BLaER1 (cell line): ENCODE measurements around the gene PLPPR5.

ENCODE experiments used
- H3K27ac ChIP-seq: shearing (Covaris generic); formaldehyde crosslinking; 2 replicates; pipeline ENCODE4 v1.8.1; 2022
- H3K27me3 ChIP-seq: shearing (Covaris generic); formaldehyde crosslinking; 2 replicates; pipeline ENCODE4 v1.8.1; 2022
- H3K36me3 ChIP-seq: shearing (Covaris generic); formaldehyde crosslinking; 2 replicates; pipeline ENCODE4 v1.8.1; 2022
- H3K4me1 ChIP-seq: shearing (Covaris generic); formaldehyde crosslinking; 2 replicates; pipeline ENCODE4 v1.8.1; 2022
- H3K4me2 ChIP-seq: shearing (Covaris generic); formaldehyde crosslinking; 2 replicates; pipeline ENCODE4 v1.8.1; 2022
- H3K4me3 ChIP-seq: shearing (Covaris generic); formaldehyde crosslinking; 2 replicates; pipeline ENCODE4 v1.8.1; 2022
- H3K9ac ChIP-seq: shearing (Covaris generic); formaldehyde crosslinking; 2 replicates; pipeline ENCODE4 v1.8.1; 2022
- H3K9me3 ChIP-seq: shearing (Covaris generic); formaldehyde crosslinking; 2 replicates; pipeline ENCODE4 v1.8.1; 2022
- H4K20me1 ChIP-seq: shearing (Covaris generic); formaldehyde crosslinking; 2 replicates; pipeline ENCODE4 v1.8.1; 2022
- Cebpa-rat ChIP-seq: shearing (Covaris generic); IDR thresholded peaks from 2 replicates; pipeline ENCODE4 v1.8.1; 2022

PLPPR5 gene

DNA sequence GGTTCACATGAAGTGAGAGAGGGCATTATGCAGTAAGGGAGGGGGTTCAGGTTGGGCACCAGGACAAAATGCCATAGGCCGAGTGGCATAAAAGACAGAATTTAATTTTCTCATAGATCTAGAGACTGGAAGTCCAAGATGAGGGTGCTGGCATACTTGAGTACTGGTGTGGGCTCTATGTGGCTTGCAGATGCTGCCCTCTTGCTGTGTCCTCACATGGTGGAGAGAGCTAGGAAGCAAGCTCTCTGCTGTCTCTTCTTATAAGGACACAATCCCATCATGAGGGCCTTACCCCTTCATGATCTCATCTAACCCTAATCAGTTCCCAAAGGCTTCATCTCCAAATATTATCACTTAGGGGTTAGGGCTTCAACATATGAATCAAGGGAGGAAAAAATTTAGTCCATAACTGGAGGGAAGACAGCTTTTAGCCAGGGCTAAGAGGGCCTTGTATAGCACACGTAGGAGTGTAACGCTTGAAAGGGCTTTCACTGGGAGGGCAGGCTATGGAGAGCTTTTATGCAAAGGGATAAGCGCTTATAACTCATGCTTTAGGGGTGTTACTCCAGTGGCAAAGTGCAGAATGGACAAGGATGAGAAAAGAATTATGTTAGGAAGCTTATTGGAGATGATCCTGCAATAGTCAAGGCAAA lies 64.5 kb downstream of the PLPPR5 start:
- Histone ChIP-seq H3K36me3 (no peaks in the 10 kb centered on the region), H3K4me2 (no peak overlapping the region), H3K27ac (no peak overlapping the region), H3K4me3 (no peak overlapping the region), H3K27me3 (no peaks in the 10 kb centered on the region), H3K9ac (no peak overlapping the region), H4K20me1 (no peaks in the 10 kb centered on the region), H3K4me1 (no peaks in the 10 kb centered on the region), H3K9me3 (no peaks in the 10 kb centered on the region)
- no peak for TF ChIP-seq Cebpa-rat

GRCh38 chr1:98939471-98939870 lies 65.2 kb downstream of the PLPPR5 start:
- no peak for TF ChIP-seq Cebpa-rat

DNA sequence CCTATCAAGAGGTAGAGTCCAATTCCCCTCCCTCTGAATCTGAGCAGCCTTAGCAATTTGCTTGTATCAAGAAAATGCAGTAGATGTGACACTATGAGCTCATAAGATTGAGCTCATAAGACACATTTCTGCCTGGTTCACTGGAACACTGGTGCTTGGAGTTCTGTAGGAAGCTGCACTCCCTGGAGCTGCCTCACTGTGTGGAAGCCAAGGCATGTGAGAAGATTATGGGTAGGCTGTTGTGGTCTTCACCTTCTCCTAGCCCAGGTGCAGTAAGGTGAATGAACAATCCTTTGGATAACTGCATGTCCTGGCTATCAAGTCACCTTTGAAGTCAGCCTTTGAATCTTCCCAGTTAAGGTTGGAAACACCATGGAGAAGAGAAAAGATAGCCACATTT lies 67.3 kb downstream of the PLPPR5 start:
- H3K27ac ChIP-seq: no peak overlapping the region
- no peak overlapping the region for H3K4me3 ChIP-seq
- no peaks in the 10 kb centered on the region for H3K27me3 ChIP-seq
- no peak overlapping the region for H3K9ac ChIP-seq
- H3K4me2 ChIP-seq: no peak overlapping the region
- no peak for TF ChIP-seq Cebpa-rat
- no peaks in the 10 kb centered on the region for H3K9me3 ChIP-seq
- no peaks in the 10 kb centered on the region for H4K20me1 ChIP-seq
- no peaks in the 10 kb centered on the region for H3K36me3 ChIP-seq
- H3K4me1 ChIP-seq: no peaks in the 10 kb centered on the region

More at GRCh38 chr1:98939471-98939870, 65.2 kb downstream of the PLPPR5 start:
- Histone ChIP-seq H3K9me3 (no peaks in the 10 kb centered on the region), H3K9ac (no peak overlapping the region), H3K4me2 (no peak overlapping the region), H3K4me3 (no peak overlapping the region), H4K20me1 (no peaks in the 10 kb centered on the region), H3K27ac (no peak overlapping the region), H3K36me3 (no peaks in the 10 kb centered on the region), H3K27me3 (no peaks in the 10 kb centered on the region), H3K4me1 (no peaks in the 10 kb centered on the region)

- no peak overlapping the region for H3K4me3 ChIP-seq
- no peak for TF ChIP-seq Cebpa-rat
- H4K20me1 ChIP-seq: no peaks in the 10 kb centered on the region
- H3K4me1 ChIP-seq: no peaks in the 10 kb centered on the region
- H3K4me2 ChIP-seq: no peak overlapping the region
- no peaks in the 10 kb centered on the region for H3K36me3 ChIP-seq
- no peak overlapping the region for H3K27ac ChIP-seq
- no peak overlapping the region for H3K9ac ChIP-seq
- H3K9me3 ChIP-seq: no peaks in the 10 kb centered on the region
- H3K27me3 ChIP-seq: no peaks in the 10 kb centered on the region
Observed at GRCh38 chr1:98932184-98932583, 72.5 kb downstream of the PLPPR5 start.

DNA sequence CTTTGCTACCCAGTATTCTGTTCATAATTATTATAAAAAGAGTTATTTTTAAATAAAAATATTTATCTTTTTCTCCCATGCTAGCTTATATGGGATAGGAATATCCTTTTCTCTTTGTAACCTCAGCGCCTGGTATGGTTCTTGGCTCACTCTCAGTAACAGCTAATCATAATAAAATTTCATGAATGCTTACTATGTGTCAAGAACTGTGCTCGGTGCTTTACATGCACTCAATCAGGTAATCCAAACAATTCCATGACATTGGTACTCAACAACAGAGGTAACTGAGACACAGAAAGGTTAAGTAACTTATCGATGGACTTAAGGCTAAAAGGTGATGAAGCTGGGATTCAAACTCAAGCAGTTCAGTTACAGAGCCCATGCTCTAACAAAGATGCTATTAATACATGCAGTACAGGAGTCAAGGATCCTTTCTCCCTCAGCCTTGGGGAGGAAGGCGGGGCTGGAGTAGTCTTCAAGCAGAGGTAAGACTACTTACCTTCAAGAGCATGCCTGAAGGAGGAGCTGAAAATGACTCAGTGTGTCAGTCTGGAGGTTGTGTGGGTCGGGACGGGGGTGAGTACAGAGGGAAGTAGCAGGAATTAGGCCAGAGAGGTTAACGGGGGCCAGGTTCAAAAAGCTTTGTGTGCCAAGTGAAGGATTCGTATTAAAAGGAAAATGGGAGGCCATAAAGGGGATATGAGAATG lies 73.4 kb downstream of the PLPPR5 start:
- Histone ChIP-seq H3K9ac (no peak overlapping the region), H3K36me3 (no peaks in the 10 kb centered on the region), H3K4me1 (no peaks in the 10 kb centered on the region)

GRCh38 chr1:98929437-98929836 lies 75.2 kb downstream of the PLPPR5 start:
- Histone ChIP-seq H3K9me3 (no peaks in the 10 kb centered on the region), H3K4me2 (no peak overlapping the region), H3K9ac (no peak overlapping the region), H3K27me3 (no peaks in the 10 kb centered on the region), H3K36me3 (no peaks in the 10 kb centered on the region), H3K4me3 (no peak overlapping the region), H4K20me1 (no peaks in the 10 kb centered on the region), H3K4me1 (no peaks in the 10 kb centered on the region), H3K27ac (no peak overlapping the region)
- TF ChIP-seq Cebpa-rat: no peak

More for the DNA sequence above, 73.4 kb downstream of the PLPPR5 start:
- Histone ChIP-seq H3K27me3 (no peaks in the 10 kb centered on the region), H3K27ac (no peak overlapping the region), H3K4me2 (no peak overlapping the region), H4K20me1 (no peaks in the 10 kb centered on the region), H3K9me3 (no peaks in the 10 kb centered on the region), H3K4me3 (no peak overlapping the region)
- no peak for TF ChIP-seq Cebpa-rat

GRCh38 chr1:98926597-98926996 lies 78.1 kb downstream of the PLPPR5 start:
- Histone ChIP-seq H3K27ac (no peak overlapping the region), H3K9ac (no peak overlapping the region), H3K4me1 (no peaks in the 10 kb centered on the region), H3K27me3 (no peaks in the 10 kb centered on the region), H4K20me1 (no peaks in the 10 kb centered on the region), H3K9me3 (no peaks in the 10 kb centered on the region), H3K4me3 (no peak overlapping the region), H3K4me2 (no peak overlapping the region), H3K36me3 (no peaks in the 10 kb centered on the region)
- no peak for TF ChIP-seq Cebpa-rat

DNA sequence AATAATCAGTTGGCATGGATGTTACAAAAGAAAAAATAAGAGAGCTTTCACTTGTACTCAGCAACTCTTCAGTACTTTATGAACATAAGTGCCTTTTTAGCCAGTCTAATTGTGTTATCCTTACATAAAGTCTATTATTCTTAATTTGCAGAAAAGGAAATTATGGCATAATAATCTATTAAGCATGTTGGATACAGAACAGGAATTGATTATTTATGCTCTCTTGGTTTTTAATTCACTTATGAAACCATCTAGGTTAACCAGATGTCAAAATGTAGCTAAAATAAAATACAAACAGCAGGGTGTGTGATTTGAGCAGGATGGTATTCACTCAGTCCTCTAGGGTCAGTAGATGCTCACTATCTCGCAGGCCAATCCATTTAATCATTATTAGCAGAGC lies 79.7 kb downstream of the PLPPR5 start:
- Histone ChIP-seq H3K9me3 (no peaks in the 10 kb centered on the region), H4K20me1 (no peaks in the 10 kb centered on the region), H3K36me3 (no peaks in the 10 kb centered on the region), H3K4me1 (no peaks in the 10 kb centered on the region), H3K4me3 (no peak overlapping the region), H3K9ac (no peak overlapping the region), H3K4me2 (no peak overlapping the region), H3K27ac (no peak overlapping the region), H3K27me3 (no peaks in the 10 kb centered on the region)
- TF ChIP-seq Cebpa-rat: no peak

GRCh38 chr1:98923667-98924066 lies 81.0 kb downstream of the PLPPR5 start:
- H3K27ac ChIP-seq: no peak overlapping the region
- H4K20me1 ChIP-seq: no peaks in the 10 kb centered on the region
- H3K9ac ChIP-seq: no peak overlapping the region
- H3K36me3 ChIP-seq: no peaks in the 10 kb centered on the region
- H3K4me2 ChIP-seq: no peak overlapping the region
- H3K4me3 ChIP-seq: no peak overlapping the region
- no peaks in the 10 kb centered on the region for H3K27me3 ChIP-seq
- no peak for TF ChIP-seq Cebpa-rat
- no peaks in the 10 kb centered on the region for H3K9me3 ChIP-seq
- H3K4me1 ChIP-seq: no peaks in the 10 kb centered on the region

GRCh38 chr1:98921817-98922216 lies 82.8 kb downstream of the PLPPR5 start:
- H3K27ac ChIP-seq: no peak overlapping the region
- H3K27me3 ChIP-seq: no peaks in the 10 kb centered on the region
- TF ChIP-seq Cebpa-rat: no peak
- no peaks in the 10 kb centered on the region for H3K36me3 ChIP-seq
- H3K4me3 ChIP-seq: no peak overlapping the region
- no peaks in the 10 kb centered on the region for H3K9me3 ChIP-seq
- no peak overlapping the region for H3K4me2 ChIP-seq
- no peaks in the 10 kb centered on the region for H4K20me1 ChIP-seq
- H3K4me1 ChIP-seq: no peaks in the 10 kb centered on the region
- no peak overlapping the region for H3K9ac ChIP-seq
